C4-2B (cell line): ENCODE data around the gene PGLYRP3.

ENCODE experiments used
- CTCF ChIP-seq: fragments of 450-650 bp; conservative IDR thresholded peaks from 2 replicates; pipeline ENCODE4 v1.5.1; 2017; ENCODE audit warnings: mild to moderate bottlenecking
- ZFX ChIP-seq: fragments of 450-650 bp; IDR thresholded peaks from 2 replicates; pipeline ENCODE4 v1.6.1; 2017

- TF ChIP-seq CTCF (no peak), ZFX (no peak)
Observed at GRCh38 chr1:153291514-153291913, 21.2 kb downstream of the PGLYRP3 start.
